Upper lobe of left lung (tissue), 4 donors: ENCODE data around the gene TCF7L2.

Source experiments
- CTCF ChIP-seq, 6 experiments: fragments of 450-650 bp in 4 of 6; fragments of 200-600 bp in 2 of 6; sonication (generic) in 2 of 6; IDR thresholded peaks; one replicate each; pipeline ENCODE4 v1.5.1; 2016 to 2019; ENCODE audit warnings: antibody characterized with exemption in 6 of 6
- EP300 ChIP-seq, 4 donors: sonication (generic); formaldehyde crosslinking; IDR thresholded peaks; one replicate each; pipeline ENCODE4 v1.5.1; 2017; ENCODE audit warnings: antibody characterized with exemption in 4 of 4, control low read depth in 2 of 4
- POLR2A ChIP-seq, 4 donors: fragments of 450-650 bp; IDR thresholded peaks; one replicate each; pipeline ENCODE4 v1.5.1; 2016 to 2017; ENCODE audit warnings: antibody characterized with exemption in 4 of 4, mild to moderate bottlenecking in 2 of 4
- POLR2AphosphoS5 ChIP-seq, 2 donors: sonication (generic); formaldehyde crosslinking; IDR thresholded peaks; one replicate each; pipeline ENCODE4 v1.5.1; 2017; ENCODE audit warnings: antibody characterized with exemption in 2 of 2

DNA sequence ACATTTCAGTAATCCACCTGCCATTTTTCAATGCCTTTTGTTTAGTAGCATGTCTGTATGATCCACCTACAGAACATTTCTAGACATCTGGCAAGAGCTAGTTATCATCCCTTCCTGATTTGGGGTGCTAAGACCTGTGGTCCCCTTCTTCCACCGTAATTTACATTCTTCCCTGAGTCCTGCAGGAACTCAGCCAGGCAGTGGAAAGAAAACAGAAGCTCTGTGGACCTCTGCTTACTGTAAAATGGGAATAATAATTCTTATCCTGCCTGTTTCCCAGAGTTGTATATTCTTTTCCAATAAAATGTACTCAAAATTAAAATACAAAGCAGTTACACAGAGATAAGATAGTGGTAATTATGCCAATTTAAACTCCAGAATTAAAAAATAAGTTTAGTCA, 126.9 kb downstream of the TCF7L2 start:
- TF ChIP-seq CTCF (IDR thresholded peaks at IDR 0.05) (no peak), POLR2AphosphoS5 (IDR thresholded peaks at IDR 0.05) (no peak), EP300 (IDR thresholded peaks at IDR 0.05) (no peak), POLR2A (IDR thresholded peaks at IDR 0.05) (no peak)
